PC-9 (cell line): ENCODE measurements around the gene WDR77.

Source experiments
- EZH2 ChIP-seq: fragments of 200-600 bp; sonication (generic); IDR thresholded peaks from 2 replicates; pipeline ENCODE4 v1.8.0; 2017; ENCODE audit warnings: antibody characterized with exemption, low read depth
- TF ChIP-seq, protein P1 (sequence below): fragments of 200-600 bp; sonication (generic); conservative IDR thresholded peaks from 2 replicates; pipeline ENCODE4 v1.6.1; 2017; ENCODE audit warnings: mixed run types, antibody characterized with exemption, mild to moderate bottlenecking, moderate library complexity

DNA sequence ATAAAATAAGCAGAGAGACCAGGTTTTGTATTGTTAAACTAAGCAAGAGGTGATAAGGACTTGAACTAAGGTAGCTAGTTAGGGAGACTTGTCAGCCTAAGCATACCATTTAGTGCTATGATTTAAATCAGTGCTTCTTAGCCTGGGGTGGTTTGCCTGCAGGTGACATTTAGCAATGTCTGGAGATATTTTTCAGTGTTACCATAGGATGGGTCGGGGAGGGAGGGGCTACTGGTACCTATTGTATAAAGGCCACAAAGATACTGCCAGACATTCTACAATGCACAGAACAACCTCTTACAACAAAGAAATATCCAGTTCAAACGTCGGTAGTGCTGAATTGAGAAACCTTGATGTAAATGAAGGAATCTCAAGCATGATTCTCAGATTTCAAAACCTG is 3.5 kb upstream of the WDR77 start:
- TF ChIP-seq, protein P1, sequence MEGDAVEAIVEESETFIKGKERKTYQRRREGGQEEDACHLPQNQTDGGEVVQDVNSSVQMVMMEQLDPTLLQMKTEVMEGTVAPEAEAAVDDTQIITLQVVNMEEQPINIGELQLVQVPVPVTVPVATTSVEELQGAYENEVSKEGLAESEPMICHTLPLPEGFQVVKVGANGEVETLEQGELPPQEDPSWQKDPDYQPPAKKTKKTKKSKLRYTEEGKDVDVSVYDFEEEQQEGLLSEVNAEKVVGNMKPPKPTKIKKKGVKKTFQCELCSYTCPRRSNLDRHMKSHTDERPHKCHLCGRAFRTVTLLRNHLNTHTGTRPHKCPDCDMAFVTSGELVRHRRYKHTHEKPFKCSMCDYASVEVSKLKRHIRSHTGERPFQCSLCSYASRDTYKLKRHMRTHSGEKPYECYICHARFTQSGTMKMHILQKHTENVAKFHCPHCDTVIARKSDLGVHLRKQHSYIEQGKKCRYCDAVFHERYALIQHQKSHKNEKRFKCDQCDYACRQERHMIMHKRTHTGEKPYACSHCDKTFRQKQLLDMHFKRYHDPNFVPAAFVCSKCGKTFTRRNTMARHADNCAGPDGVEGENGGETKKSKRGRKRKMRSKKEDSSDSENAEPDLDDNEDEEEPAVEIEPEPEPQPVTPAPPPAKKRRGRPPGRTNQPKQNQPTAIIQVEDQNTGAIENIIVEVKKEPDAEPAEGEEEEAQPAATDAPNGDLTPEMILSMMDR, result no peak
- no peak for TF ChIP-seq EZH2
